NCI-H1417 treated with DMSO at 0.1 percent for 48 hours (cell line): ENCODE data around the gene FAM107A.

Source experiments
- DNase-seq: peaks from one replicate; lab custom pipeline; 2025; lab: John Stamatoyannopoulos, UW

Gene FAM107A

GRCh38 chr3:58518291-58518789, 58.9 kb downstream of the FAM107A start:
- no peak for DNase-seq

- DNase-seq = no peak
Measured at GRCh38 chr3:58514405-58514804, 62.8 kb downstream of the FAM107A start.
